Suppressor macrophage (primary cell): ENCODE data around the gene TRNT1.

Experiments
- DNase-seq, 4 experiments: peaks; one replicate each; pipeline ENCODE4 v3.0.0-alpha.2; 2020 to 2022

Gene TRNT1

GRCh38 chr3:3179407-3180094 is 52.8 kb downstream of the TRNT1 start, which contains the start of gene CRBN:
Gene CRBN (minus strand): TSS chr3:3179691. CDS start chr3:3179687, 4 bp downstream.
- DNase-seq, result peak; percentile 92 to 97 (median 95)

- peak; percentile 54 to 78 (median 70) for DNase-seq
These were observed 53.7 kb downstream of the TRNT1 start for GRCh38 chr3:3180456-3180855.

GRCh38 chr3:3184876-3185275 is 58.1 kb downstream of the TRNT1 start:
- DNase-seq, result no peak

- no peak for DNase-seq
These were observed 62.5 kb downstream of the TRNT1 start for GRCh38 chr3:3189102-3189727.

- DNase-seq, result no peak
These were observed 63.2 kb downstream of the TRNT1 start for GRCh38 chr3:3189961-3190360.

- DNase-seq, result no peak
These were observed 65.0 kb downstream of the TRNT1 start for GRCh38 chr3:3191675-3192285.

GRCh38 chr3:3192286-3192675 is 65.5 kb downstream of the TRNT1 start:
- DNase-seq, result no peak

GRCh38 chr3:3194861-3195260 is 68.1 kb downstream of the TRNT1 start:
- DNase-seq, result no peak

- peak; percentile 10 to 26 (median 11) for DNase-seq
These were observed 69.6 kb downstream of the TRNT1 start for GRCh38 chr3:3196148-3196861.
